ENCODE results near the gene ERF.

ERF gene

GRCh38 chr19:42290523-42291434, 35.9 kb upstream of the ERF start:
- Histone ChIP-seq H2AFZ (ENCODE audit: low read length) (no peak overlapping the region), H3K4me1 (ENCODE audit: insufficient read depth, low read length, severe bottlenecking) (peaks cover 6% of the 10 kb centered on the region), H4K20me1 (ENCODE audit: insufficient read depth, low read length) (no peaks in the 10 kb centered on the region), H3K4me2 (ENCODE audit: low read length) (no peak overlapping the region), H3K36me3 (ENCODE audit: insufficient read depth, low read length) (peaks cover 86% of the 10 kb centered on the region), H3K27ac (ENCODE audit: low read depth, low read length, poor library complexity, severe bottlenecking) (no peak overlapping the region), H3F3A (ENCODE audit: insufficient read depth, low read length) (no peaks in the 10 kb centered on the region), H3K9me2 (ENCODE audit: low read depth, low read length) (no peaks in the 10 kb centered on the region), H3K27me3 (ENCODE audit: insufficient read depth, low read length) (no peaks in the 10 kb centered on the region), H3K9me3 (ENCODE audit: low read length) (no peaks in the 10 kb centered on the region), H3K4me3 (ENCODE audit: low read depth, low read length, poor library complexity, severe bottlenecking) (no peak overlapping the region), H3K9ac (ENCODE audit: low read length) (no peak overlapping the region), H3K79me2 (ENCODE audit: insufficient read depth, low read length) (no peaks in the 10 kb centered on the region)
- peak; percentile 75 for TF ChIP-seq CTCF (IDR thresholded peaks at IDR 0.05; ENCODE audit: low read length)
- TF ChIP-seq EZH2 (IDR thresholded peaks at IDR 0.05; ENCODE audit: borderline replicate concordance, low read length), result no peak

- Histone ChIP-seq H3K79me2 (ENCODE audit: insufficient read depth, low read length) (no peaks in the 10 kb centered on the region), H3K4me2 (ENCODE audit: low read length) (no peak overlapping the region), H3F3A (ENCODE audit: insufficient read depth, low read length) (no peaks in the 10 kb centered on the region), H3K9me3 (ENCODE audit: low read length) (no peaks in the 10 kb centered on the region), H3K27me3 (ENCODE audit: insufficient read depth, low read length) (no peaks in the 10 kb centered on the region), H4K20me1 (ENCODE audit: insufficient read depth, low read length) (no peaks in the 10 kb centered on the region), H3K9ac (ENCODE audit: low read length) (no peak overlapping the region), H3K27ac (ENCODE audit: low read depth, low read length, poor library complexity, severe bottlenecking) (no peak overlapping the region), H2AFZ (ENCODE audit: low read length) (no peak overlapping the region), H3K4me3 (ENCODE audit: low read depth, low read length, poor library complexity, severe bottlenecking) (no peak overlapping the region), H3K36me3 (ENCODE audit: insufficient read depth, low read length) (peaks cover 82% of the 10 kb centered on the region), H3K4me1 (ENCODE audit: insufficient read depth, low read length, severe bottlenecking) (peaks cover 13% of the 10 kb centered on the region), H3K9me2 (ENCODE audit: low read depth, low read length) (no peaks in the 10 kb centered on the region)
- TF ChIP-seq EZH2 (IDR thresholded peaks at IDR 0.05; ENCODE audit: borderline replicate concordance, low read length) (no peak), CTCF (IDR thresholded peaks at IDR 0.05; ENCODE audit: low read length) (no peak)
These were observed 35.2 kb upstream of the ERF start for GRCh38 chr19:42290136-42290522.

GRCh38 chr19:42289556-42290041, 34.7 kb upstream of the ERF start:
- Histone ChIP-seq H4K20me1 (ENCODE audit: insufficient read depth, low read length) (no peaks in the 10 kb centered on the region), H3K27me3 (ENCODE audit: insufficient read depth, low read length) (no peaks in the 10 kb centered on the region), H3K79me2 (ENCODE audit: insufficient read depth, low read length) (no peaks in the 10 kb centered on the region)

More at GRCh38 chr19:42289556-42290041, 34.7 kb upstream of the ERF start:
- no peak overlapping the region for H2AFZ ChIP-seq (ENCODE audit: low read length)
- no peak overlapping the region for H3K4me3 ChIP-seq (ENCODE audit: low read depth, low read length, poor library complexity, severe bottlenecking)
- no peak overlapping the region for H3K9ac ChIP-seq (ENCODE audit: low read length)
- peaks cover 79% of the 10 kb centered on the region for H3K36me3 ChIP-seq (ENCODE audit: insufficient read depth, low read length)
- TF ChIP-seq EZH2 (IDR thresholded peaks at IDR 0.05; ENCODE audit: borderline replicate concordance, low read length), result no peak
- TF ChIP-seq CTCF (IDR thresholded peaks at IDR 0.05; ENCODE audit: low read length), result no peak
- no peaks in the 10 kb centered on the region for H3K9me2 ChIP-seq (ENCODE audit: low read depth, low read length)
- peaks cover 16% of the 10 kb centered on the region for H3K4me1 ChIP-seq (ENCODE audit: insufficient read depth, low read length, severe bottlenecking)
- no peak overlapping the region for H3K4me2 ChIP-seq (ENCODE audit: low read length)
- H3F3A ChIP-seq (ENCODE audit: insufficient read depth, low read length), result no peaks in the 10 kb centered on the region
- no peak overlapping the region for H3K27ac ChIP-seq (ENCODE audit: low read depth, low read length, poor library complexity, severe bottlenecking)
- H3K9me3 ChIP-seq (ENCODE audit: low read length), result no peaks in the 10 kb centered on the region
